Measurements from ENCODE around the gene GSTM1.
"Not testable (repeated sequence)": the region's sequence is repeated elsewhere in the genome, so short reads cannot be mapped to it uniquely, and the experiment has no call there.

GSTM1 gene

GRCh38 chr1:109704173-109704572, 16.6 kb downstream of the GSTM1 start:
- no peak for DNase-seq

GRCh38 chr1:109705411-109705810, 17.8 kb downstream of the GSTM1 start:
- DNase-seq = no peak

- DNase-seq = not testable (repeated sequence)
Measured at GRCh38 chr1:109708949-109709348, 21.3 kb downstream of the GSTM1 start.

- DNase-seq = not testable (repeated sequence)
Measured at GRCh38 chr1:109709822-109710221, 22.2 kb downstream of the GSTM1 start.

GRCh38 chr1:109711593-109712320, 24.1 kb downstream of the GSTM1 start, which contains the start of gene GSTM5:
Gene GSTM5, plus strand, starts transcription at chr1:109712251. Its CDS starts 62 bp downstream, at chr1:109712313.
- not testable (repeated sequence) for DNase-seq

GRCh38 chr1:109712321-109712864, 24.8 kb downstream of the GSTM1 start:
- no peak for DNase-seq

GRCh38 chr1:109713636-109714035, 26.0 kb downstream of the GSTM1 start:
- no peak for DNase-seq

- no peak for DNase-seq
Measured at GRCh38 chr1:109714661-109715372, 27.2 kb downstream of the GSTM1 start.

GRCh38 chr1:109716121-109716520, 28.5 kb downstream of the GSTM1 start:
- DNase-seq = no peak

- DNase-seq = no peak
Measured at GRCh38 chr1:109716570-109717090, 29.0 kb downstream of the GSTM1 start.

GRCh38 chr1:109717729-109718128, 30.1 kb downstream of the GSTM1 start:
- DNase-seq = no peak

GRCh38 chr1:109718495-109718894, 30.9 kb downstream of the GSTM1 start:
- DNase-seq = no peak

GRCh38 chr1:109719337-109719837, 31.8 kb downstream of the GSTM1 start:
- no peak for DNase-seq

- no peak for DNase-seq
Measured at GRCh38 chr1:109721042-109721441, 33.4 kb downstream of the GSTM1 start.

- no peak for DNase-seq
Measured at GRCh38 chr1:109721971-109722370, 34.4 kb downstream of the GSTM1 start.

- no peak for DNase-seq
Measured at GRCh38 chr1:109722908-109723691, 35.5 kb downstream of the GSTM1 start.

GRCh38 chr1:109724933-109725332, 37.3 kb downstream of the GSTM1 start:
- DNase-seq = no peak

- no peak for DNase-seq
Measured at GRCh38 chr1:109725510-109725909, 37.9 kb downstream of the GSTM1 start.

- no peak for DNase-seq
Measured at GRCh38 chr1:109726007-109726406, 38.4 kb downstream of the GSTM1 start.

GRCh38 chr1:109726728-109727373, 39.2 kb downstream of the GSTM1 start:
- no peak for DNase-seq

- no peak for DNase-seq
Measured at GRCh38 chr1:109728870-109729269, 41.3 kb downstream of the GSTM1 start.

GRCh38 chr1:109730666-109731065, 43.0 kb downstream of the GSTM1 start:
- no peak for DNase-seq

All from activated CD4-positive, alpha-beta T cell treated with anti-CD3 and anti-CD28 coated beads, Interleukin-2, amount 50 U/mL, for 4 hours (primary cell).